HG03095 (cell line): Measurements from ENCODE around the gene NTRK2.
"Not testable (repeated sequence)": the region's sequence is repeated elsewhere in the genome, so short reads cannot be mapped to it uniquely, and the experiment has no call there.

Experiments
- ATAC-seq: cut with Tn5 transposase; IDR thresholded peaks from one replicate; pipeline ENCODE4 v1.9.1; 2021; ENCODE audit warnings: moderate library complexity; ENCODE audit not compliant: unreplicated experiment

Gene NTRK2

GRCh38 chr9:85046475-85046874 lies 376.9 kb downstream of the NTRK2 start:
- no peak for ATAC-seq

- no peak for ATAC-seq
Observed at GRCh38 chr9:85053206-85053786, 383.8 kb downstream of the NTRK2 start.

GRCh38 chr9:85054017-85054416 lies 384.5 kb downstream of the NTRK2 start:
- no peak for ATAC-seq

GRCh38 chr9:85055506-85056202 lies 386.1 kb downstream of the NTRK2 start:
- peak; percentile 60 for ATAC-seq

GRCh38 chr9:85056203-85056572 lies 386.7 kb downstream of the NTRK2 start:
- peak; percentile 80 for ATAC-seq

- no peak for ATAC-seq
Observed at GRCh38 chr9:85061969-85062368, 392.4 kb downstream of the NTRK2 start.

- no peak for ATAC-seq
Observed at GRCh38 chr9:85062385-85063022, 393.0 kb downstream of the NTRK2 start.

- no peak for ATAC-seq
Observed at GRCh38 chr9:85064811-85065371, 395.4 kb downstream of the NTRK2 start.

- ATAC-seq = no peak
Observed at GRCh38 chr9:85067792-85068191, 398.3 kb downstream of the NTRK2 start.

GRCh38 chr9:85069421-85069820 lies 399.9 kb downstream of the NTRK2 start:
- ATAC-seq = not testable (repeated sequence)
